Ascending aorta (tissue), 2 donors: ENCODE data around the gene RBM20. TPM values are rescaled to one million over a fixed set of nuclear protein-coding genes. Genes with fewer than 3 reads are reported as not detected.
A peak's percentile ranks its signal among the peaks of the same experiment; 100 is the strongest.

Source experiments
- DNase-seq, 2 donors: peaks; one replicate each; pipeline ENCODE4 v3.0.0-alpha.2; 2019; ENCODE audit warnings: low spot score in 2 of 2
- H3K27ac ChIP-seq, 2 donors: fragments of 200-600 bp; sonication (generic); one replicate each; pipeline ENCODE4 v1.5.1; 2016 to 2017; ENCODE audit warnings: mild to moderate bottlenecking in 1 of 2
- H3K27me3 ChIP-seq: fragments of 200-600 bp; sonication (generic); one replicate; pipeline ENCODE4 v1.5.1; 2017
- H3K36me3 ChIP-seq, 2 donors: fragments of 200-600 bp; sonication (generic); one replicate each; pipeline ENCODE4 v1.5.1; 2016
- H3K4me1 ChIP-seq, 2 donors: fragments of 200-600 bp; sonication (generic); one replicate each; pipeline ENCODE4 v1.5.1; 2016 to 2017; ENCODE audit warnings: mild to moderate bottlenecking in 1 of 2
- H3K4me3 ChIP-seq, 2 donors: fragments of 200-600 bp; sonication (generic); one replicate each; pipeline ENCODE4 v1.5.1; 2016 to 2017; ENCODE audit warnings: mild to moderate bottlenecking in 1 of 2
- H3K9me3 ChIP-seq, 2 donors: fragments of 200-600 bp; sonication (generic); one replicate each; pipeline ENCODE4 v1.5.1; 2016
- CTCF ChIP-seq, 3 experiments: fragments of 200-600 bp in 2 of 3; fragments of 450-650 bp in 1 of 3; sonication (generic) in 2 of 3; IDR thresholded peaks; one replicate each; pipeline ENCODE4 v1.5.1; 2016 to 2019; ENCODE audit warnings: antibody characterized with exemption in 3 of 3, mild to moderate bottlenecking in 1 of 3, moderate library complexity in 1 of 3
- intact Hi-C: fragments of 100-400 bp; cut with DNase I; formaldehyde crosslinking; loops from one replicate; pipeline ENCODE4 v1.15.1; 2023
- total RNA-seq: library from RNA; depleted of rRNA; stranded (reverse); fragments of >200 nt; gene quantifications from one replicate; pipeline ENCODE4 v1.1.0, GENCODE V29; 2016

The RBM20 gene
- total RNA-seq, 1 donor from 2014 or later, result 4.8 TPM

DNA sequence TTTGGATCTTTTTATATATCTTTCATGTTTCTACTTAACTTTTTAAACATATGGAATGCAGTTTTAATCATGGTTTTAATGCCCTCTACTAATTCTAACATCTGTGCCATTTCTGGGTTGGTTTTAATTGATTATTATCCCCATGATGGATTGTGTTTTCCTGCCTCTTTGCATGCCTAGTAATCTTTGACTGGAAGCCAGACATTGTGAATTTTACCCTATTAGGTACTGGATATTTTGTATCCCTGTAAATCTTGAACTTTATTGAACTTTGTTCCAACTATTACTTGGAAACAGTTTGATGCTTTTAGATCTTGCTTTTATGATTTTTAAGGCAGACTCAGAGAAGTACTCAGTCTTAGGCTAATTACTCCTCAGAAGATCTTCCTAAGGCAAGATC is 16.0 kb upstream of the RBM20 start:
- no peak for TF ChIP-seq CTCF (IDR thresholded peaks at IDR 0.05)
- peak overlapping the region in 1 of 2 donors; percentile 85 for H3K27ac ChIP-seq
- DNase-seq, result no peak
- intact Hi-C loops, result loop anchor here (5.0 kb wide), 1 partner anchor 99 kb away; no protein-coding TSS in a partner anchor
- H3K4me3 ChIP-seq, result no peak overlapping the region
- H3K4me1 ChIP-seq, result peaks cover 0 to 6% of the 10 kb centered on the region in 2 donors
- H3K27me3 ChIP-seq, result no peaks in the 10 kb centered on the region
- no peaks in the 10 kb centered on the region for H3K36me3 ChIP-seq
- no peaks in the 10 kb centered on the region for H3K9me3 ChIP-seq

- Histone ChIP-seq H3K4me3 (no peak overlapping the region), H3K27ac (peak overlapping the region; percentile 84 to 85), H3K27me3 (no peaks in the 10 kb centered on the region), H3K4me1 (peaks cover 0 to 7% of the 10 kb centered on the region in 2 donors), H3K36me3 (no peaks in the 10 kb centered on the region), H3K9me3 (no peaks in the 10 kb centered on the region)
- DNase-seq, result peak in 1 of 2 donors; percentile 76
- TF ChIP-seq CTCF (IDR thresholded peaks at IDR 0.05), result no peak
- intact Hi-C loops, result loop anchor here (5.0 kb wide), 2 partner anchors 38 to 98 kb away; no protein-coding TSS in a partner anchor
These were observed 14.4 kb upstream of the RBM20 start for GRCh38 chr10:110629680-110630191.

DNA sequence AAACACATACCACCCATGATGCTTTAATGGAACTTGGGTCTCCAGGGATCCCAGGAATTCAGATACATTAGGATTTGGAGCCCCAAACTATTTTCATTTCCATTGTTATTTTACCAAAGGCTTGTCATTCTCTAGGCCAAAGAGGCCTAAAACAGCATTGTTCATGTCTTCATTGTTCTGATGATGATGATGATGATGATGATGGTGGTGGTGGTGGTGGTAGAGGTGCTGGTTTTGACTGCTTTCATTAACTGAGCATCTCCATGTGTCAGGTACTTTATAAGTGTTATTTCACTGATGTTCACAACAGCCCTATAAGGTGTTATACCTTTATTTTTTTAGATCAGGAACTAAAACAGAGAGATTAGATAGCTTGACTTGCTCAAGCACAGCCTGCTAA is 12.2 kb upstream of the RBM20 start:
- Histone ChIP-seq H3K27me3 (no peaks in the 10 kb centered on the region), H3K4me1 (peaks cover 0 to 12% of the 10 kb centered on the region in 2 donors), H3K4me3 (no peak overlapping the region), H3K9me3 (no peaks in the 10 kb centered on the region), H3K36me3 (no peaks in the 10 kb centered on the region), H3K27ac (peak overlapping the region in 1 of 2 donors; percentile 52)
- no peak for DNase-seq
- intact Hi-C loops, result loop anchor here (5.0 kb wide), 1 partner anchor 35 kb away; no protein-coding TSS in a partner anchor
- no peak for TF ChIP-seq CTCF (IDR thresholded peaks at IDR 0.05)

DNA sequence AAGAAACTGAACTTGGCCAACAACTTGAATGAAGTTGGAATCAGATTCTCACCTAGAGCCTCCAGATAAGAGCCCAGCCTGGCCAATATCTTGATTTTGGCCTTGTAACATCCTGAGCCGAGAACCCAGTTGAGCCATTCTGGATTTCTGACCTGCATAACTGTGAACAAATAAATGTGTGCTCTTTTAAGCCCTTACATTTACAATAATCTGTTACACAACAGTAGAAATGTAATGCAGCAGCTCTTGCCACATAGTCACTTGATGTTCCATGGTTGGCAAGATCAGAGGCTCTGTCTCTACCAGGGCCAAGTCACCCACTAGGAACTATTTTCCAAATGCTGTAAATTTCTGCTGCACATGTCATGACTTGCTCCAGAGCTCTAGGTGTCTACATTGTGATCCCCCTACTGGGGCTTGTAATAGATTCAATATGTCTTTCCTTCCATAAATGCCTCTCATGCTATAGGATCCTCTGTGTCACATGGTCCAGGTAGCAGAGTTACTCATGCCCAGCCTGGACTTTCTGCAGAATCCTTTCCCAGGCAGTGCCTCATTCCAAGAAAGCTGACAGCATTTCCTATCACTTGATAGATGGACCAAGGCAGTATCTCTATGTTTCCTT is 11.4 kb upstream of the RBM20 start:
- Histone ChIP-seq H3K27ac (peak overlapping the region in 1 of 2 donors; percentile 52), H3K4me1 (peaks cover 0 to 12% of the 10 kb centered on the region in 2 donors)

DNA sequence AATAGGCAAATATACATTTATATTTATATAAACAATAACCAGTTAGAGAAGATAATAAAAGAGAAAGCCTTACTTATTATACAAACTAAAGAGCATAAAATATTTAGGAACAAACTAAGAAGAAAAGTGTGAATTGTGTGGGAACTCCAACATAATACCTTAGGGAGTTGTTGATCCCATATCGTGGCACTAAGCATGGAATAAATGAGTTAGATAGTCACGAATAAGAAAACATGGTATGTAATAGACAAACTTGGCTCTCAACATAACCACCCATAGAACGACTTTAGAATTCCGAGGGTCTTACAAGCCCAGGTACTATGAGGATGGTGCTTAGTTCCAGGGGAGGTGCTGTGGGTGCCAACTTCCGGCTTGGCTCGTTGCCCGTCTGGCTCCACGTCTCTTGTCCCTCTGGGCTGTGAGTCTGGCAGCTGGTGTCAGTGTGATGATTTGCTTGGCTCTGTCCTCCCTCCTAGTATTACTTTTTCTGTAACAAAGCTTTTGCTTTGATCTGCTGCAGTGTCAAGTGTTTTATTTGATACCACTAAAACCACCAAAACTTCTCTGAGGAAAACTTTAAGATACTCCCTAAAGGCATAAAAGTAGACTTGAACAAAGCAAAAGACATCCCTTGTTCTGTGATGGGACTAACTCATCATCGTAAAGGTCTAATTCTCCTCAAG is 9.5 kb upstream of the RBM20 start:
- Histone ChIP-seq H3K9me3 (no peaks in the 10 kb centered on the region), H3K27me3 (no peaks in the 10 kb centered on the region), H3K4me1 (peaks cover 0 to 6% of the 10 kb centered on the region in 2 donors), H3K27ac (peak overlapping the region; percentile 1 to 24), H3K4me3 (no peak overlapping the region), H3K36me3 (no peaks in the 10 kb centered on the region)
- intact Hi-C loops, result loop anchor here (5.0 kb wide), 1 partner anchor 33 kb away; no protein-coding TSS in a partner anchor
- peak in 1 of 2 donors; percentile 72 for DNase-seq
- TF ChIP-seq CTCF (IDR thresholded peaks at IDR 0.05), result no peak

More for the DNA sequence above, 11.4 kb upstream of the RBM20 start:
- no peaks in the 10 kb centered on the region for H3K36me3 ChIP-seq
- intact Hi-C loops, result loop anchor here (5.0 kb wide), 1 partner anchor 35 kb away; no protein-coding TSS in a partner anchor
- no peak for DNase-seq
- H3K4me3 ChIP-seq, result no peak overlapping the region
- TF ChIP-seq CTCF (IDR thresholded peaks at IDR 0.05), result no peak
- H3K9me3 ChIP-seq, result no peaks in the 10 kb centered on the region
- H3K27me3 ChIP-seq, result no peaks in the 10 kb centered on the region
